ENCODE measurements around the gene OR2AT4. TPM values are rescaled to one million over a fixed set of nuclear protein-coding genes. Genes with fewer than 3 reads are reported as not detected.

The OR2AT4 gene
- total and polyA plus RNA-seq, 3 experiments from 2014 or later = not detected

DNA sequence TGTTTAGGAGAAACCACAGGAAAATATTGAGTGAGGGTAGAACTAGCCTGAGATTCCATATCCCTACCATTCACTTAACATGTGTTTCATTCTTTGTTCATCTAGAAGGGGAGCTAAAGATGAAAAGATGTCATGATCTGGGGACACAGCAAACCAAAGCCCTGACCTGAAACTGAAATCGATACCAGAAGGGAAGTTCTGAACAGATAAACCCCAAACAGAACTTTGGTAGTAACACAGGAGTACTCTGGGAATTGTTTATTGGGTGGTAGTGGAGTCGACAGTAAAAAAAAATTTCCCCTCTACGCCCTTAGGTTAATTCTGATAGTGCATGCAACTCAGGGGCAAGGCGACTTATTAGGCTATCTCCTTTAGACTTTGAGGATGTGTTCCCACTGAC, 27.2 kb downstream of the OR2AT4 start:
- Mint-ChIP-seq H3K27me3 (peaks cover 7 to 62% of the 10 kb centered on the region in 2 donors), H3K27ac (no peak overlapping the region), H3K4me1 (no peaks in the 10 kb centered on the region), H3K36me3 (no peaks in the 10 kb centered on the region), H3K9me3 (peaks cover 0 to 5% (median 0%) of the 10 kb centered on the region in 5 donors), H3K4me3 (no peak overlapping the region)
- Histone ChIP-seq H3K9me3 (ENCODE audit: low read length) (no peaks in the 10 kb centered on the region), H3K4me3 (ENCODE audit: low read length) (no peak overlapping the region), H3K36me3 (ENCODE audit: insufficient read depth, low read length) (no peaks in the 10 kb centered on the region), H3K4me1 (ENCODE audit: insufficient read depth, low read length) (no peaks in the 10 kb centered on the region), H3K27ac (ENCODE audit: low read depth, low read length) (no peak overlapping the region), H3K27me3 (ENCODE audit: insufficient read depth, low read length, poor library complexity, severe bottlenecking) (no peaks in the 10 kb centered on the region)
- ChIA-PET CTCF (no interaction called here), POLR2A (no interaction called here)
- no peak for DNase-seq

DNA sequence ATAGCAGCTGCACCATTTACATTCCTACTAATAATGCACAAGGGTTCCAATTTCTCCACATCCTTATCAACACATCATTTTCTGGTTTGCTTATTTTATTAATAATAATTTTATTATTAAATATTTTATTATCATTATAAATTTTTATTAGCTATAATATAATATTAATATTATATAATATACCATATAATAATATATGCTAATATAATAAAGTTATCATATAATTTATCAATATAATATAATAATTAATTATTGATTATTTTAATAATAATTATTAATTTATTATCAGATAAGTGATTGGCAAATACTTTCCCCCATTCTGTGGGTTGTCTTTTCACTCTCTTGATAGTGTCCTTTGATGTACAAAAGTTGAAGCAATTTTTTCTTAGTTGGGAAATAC, 27.7 kb downstream of the OR2AT4 start:
- Histone ChIP-seq H3K4me1 (ENCODE audit: insufficient read depth, low read length) (no peaks in the 10 kb centered on the region), H3K36me3 (ENCODE audit: insufficient read depth, low read length) (no peaks in the 10 kb centered on the region), H3K9me3 (ENCODE audit: low read length) (no peaks in the 10 kb centered on the region), H3K27ac (ENCODE audit: low read depth, low read length) (no peak overlapping the region), H3K27me3 (ENCODE audit: insufficient read depth, low read length, poor library complexity, severe bottlenecking) (no peaks in the 10 kb centered on the region), H3K4me3 (ENCODE audit: low read length) (no peak overlapping the region)
- Mint-ChIP-seq H3K4me1 (no peaks in the 10 kb centered on the region), H3K36me3 (no peaks in the 10 kb centered on the region), H3K27me3 (peaks cover 5 to 63% of the 10 kb centered on the region in 2 donors), H3K4me3 (no peak overlapping the region), H3K27ac (no peak overlapping the region), H3K9me3 (peaks cover 0 to 5% (median 0%) of the 10 kb centered on the region in 5 donors)
- ChIA-PET POLR2A (no interaction called here), CTCF (no interaction called here)
- DNase-seq = no peak

DNA sequence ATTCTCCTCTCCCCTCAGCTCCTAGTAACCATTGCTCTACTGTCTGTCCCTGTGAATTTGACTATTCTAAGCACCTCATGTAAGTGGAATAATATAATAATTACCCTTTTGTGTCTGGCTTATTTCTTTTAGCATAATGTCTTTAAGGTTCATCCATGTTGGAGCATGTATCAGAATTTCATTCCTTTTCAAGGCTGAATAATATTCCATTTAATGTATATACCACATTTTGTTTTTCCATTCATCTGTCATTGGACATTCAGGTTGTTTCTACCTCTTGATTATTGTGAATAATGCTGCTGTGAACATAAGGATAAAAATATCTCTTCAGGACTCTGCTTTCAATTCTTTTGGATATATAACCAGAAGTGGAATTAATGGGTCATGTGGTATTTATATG, 28.1 kb downstream of the OR2AT4 start:
- ChIA-PET POLR2A (no interaction called here), CTCF (no interaction called here)
- Histone ChIP-seq H3K4me1 (ENCODE audit: insufficient read depth, low read length) (no peaks in the 10 kb centered on the region), H3K27me3 (ENCODE audit: insufficient read depth, low read length, poor library complexity, severe bottlenecking) (no peaks in the 10 kb centered on the region), H3K36me3 (ENCODE audit: insufficient read depth, low read length) (no peaks in the 10 kb centered on the region), H3K4me3 (ENCODE audit: low read length) (no peak overlapping the region), H3K27ac (ENCODE audit: low read depth, low read length) (no peak overlapping the region), H3K9me3 (ENCODE audit: low read length) (no peaks in the 10 kb centered on the region)
- Mint-ChIP-seq H3K9me3 (peaks cover 0 to 5% (median 0%) of the 10 kb centered on the region in 5 donors), H3K4me1 (no peaks in the 10 kb centered on the region), H3K4me3 (no peak overlapping the region), H3K27me3 (peaks cover 5 to 67% of the 10 kb centered on the region in 2 donors), H3K36me3 (no peaks in the 10 kb centered on the region), H3K27ac (no peak overlapping the region)
- DNase-seq = no peak

DNA sequence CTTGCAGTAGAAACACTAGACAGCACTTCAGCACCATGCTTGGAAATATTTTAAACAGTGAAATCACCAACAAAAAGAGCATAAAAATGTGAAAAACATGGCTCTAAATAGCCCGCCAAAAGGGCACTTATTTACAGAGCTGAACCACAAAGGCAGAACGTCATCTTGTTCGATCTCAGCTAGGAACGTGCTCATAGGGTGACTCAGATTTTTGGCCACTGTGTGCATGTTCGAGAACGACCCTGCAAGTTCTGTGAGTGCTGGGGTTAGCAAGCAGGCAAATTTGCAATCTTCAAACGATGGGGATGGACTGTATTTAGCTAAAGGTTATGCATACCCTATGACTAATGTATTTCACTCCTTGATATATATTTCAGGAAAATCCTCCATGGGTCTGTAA, 30.6 kb downstream of the OR2AT4 start:
- Mint-ChIP-seq H3K27me3 (peaks cover 10 to 65% of the 10 kb centered on the region in 2 donors), H3K36me3 (no peaks in the 10 kb centered on the region), H3K9me3 (peaks cover 0 to 5% (median 2%) of the 10 kb centered on the region in 5 donors), H3K4me1 (no peaks in the 10 kb centered on the region), H3K27ac (no peak overlapping the region), H3K4me3 (no peak overlapping the region)
- H3K4me3 ChIP-seq (ENCODE audit: low read length) = no peak overlapping the region
- DNase-seq = no peak
- CTCF ChIA-PET = interaction anchor here (0.7 to 1.2 kb wide), 2 partner anchors 10 to 44 kb away, joined by 3 read pairs; no protein-coding TSS in a partner anchor
- POLR2A ChIA-PET = no interaction called here
- no peaks in the 10 kb centered on the region for H3K4me1 ChIP-seq (ENCODE audit: insufficient read depth, low read length)
- H3K27me3 ChIP-seq (ENCODE audit: insufficient read depth, low read length, poor library complexity, severe bottlenecking) = no peaks in the 10 kb centered on the region
- no peaks in the 10 kb centered on the region for H3K9me3 ChIP-seq (ENCODE audit: low read length)
- no peaks in the 10 kb centered on the region for H3K36me3 ChIP-seq (ENCODE audit: insufficient read depth, low read length)
- H3K27ac ChIP-seq (ENCODE audit: low read depth, low read length) = no peak overlapping the region

DNA sequence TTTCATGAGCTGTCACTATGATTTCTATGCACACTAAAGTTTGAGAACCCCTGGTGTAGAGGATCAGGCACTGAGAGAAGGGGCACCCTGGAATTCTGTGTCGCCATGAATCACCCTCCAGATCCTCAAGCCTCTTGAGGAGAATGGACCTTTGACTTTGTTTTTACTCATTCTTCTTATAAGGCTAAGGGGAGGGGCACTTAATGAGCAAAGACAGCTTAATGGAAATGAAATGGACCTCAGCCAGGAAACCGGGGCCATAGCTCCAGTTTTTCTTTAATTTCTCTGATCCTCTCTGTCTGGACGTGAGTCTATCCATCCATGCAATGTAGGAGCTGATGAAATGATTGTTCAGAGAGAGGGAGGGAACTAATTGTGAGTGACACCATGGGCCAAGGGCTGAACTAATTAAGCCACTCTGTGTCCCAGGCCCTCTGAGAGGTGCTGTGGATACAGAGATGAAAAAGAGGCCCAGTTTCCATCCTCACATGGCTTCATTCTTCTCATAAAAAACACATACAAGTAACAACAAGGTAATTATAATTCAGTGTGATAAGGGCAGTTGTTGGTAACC, 32.8 kb downstream of the OR2AT4 start:
- Mint-ChIP-seq H3K27ac (no peak overlapping the region), H3K4me3 (no peak overlapping the region), H3K4me1 (no peaks in the 10 kb centered on the region), H3K27me3 (peaks cover 16 to 55% of the 10 kb centered on the region in 2 donors), H3K9me3 (peaks cover 0 to 6% (median 2%) of the 10 kb centered on the region in 5 donors), H3K36me3 (no peaks in the 10 kb centered on the region)
- H3K4me1 ChIP-seq (ENCODE audit: insufficient read depth, low read length) = no peaks in the 10 kb centered on the region
- H3K4me3 ChIP-seq (ENCODE audit: low read length) = no peak overlapping the region
- H3K27me3 ChIP-seq (ENCODE audit: insufficient read depth, low read length, poor library complexity, severe bottlenecking) = no peaks in the 10 kb centered on the region
- H3K9me3 ChIP-seq (ENCODE audit: low read length) = no peaks in the 10 kb centered on the region
- POLR2A ChIA-PET = no interaction called here
- no peak for DNase-seq
- H3K36me3 ChIP-seq (ENCODE audit: insufficient read depth, low read length) = no peaks in the 10 kb centered on the region
- CTCF ChIA-PET = interaction anchor here (1.4 kb wide), 1 partner anchor 77 kb away, joined by 4 read pairs; no protein-coding TSS in a partner anchor
- H3K27ac ChIP-seq (ENCODE audit: low read depth, low read length) = no peak overlapping the region

DNA sequence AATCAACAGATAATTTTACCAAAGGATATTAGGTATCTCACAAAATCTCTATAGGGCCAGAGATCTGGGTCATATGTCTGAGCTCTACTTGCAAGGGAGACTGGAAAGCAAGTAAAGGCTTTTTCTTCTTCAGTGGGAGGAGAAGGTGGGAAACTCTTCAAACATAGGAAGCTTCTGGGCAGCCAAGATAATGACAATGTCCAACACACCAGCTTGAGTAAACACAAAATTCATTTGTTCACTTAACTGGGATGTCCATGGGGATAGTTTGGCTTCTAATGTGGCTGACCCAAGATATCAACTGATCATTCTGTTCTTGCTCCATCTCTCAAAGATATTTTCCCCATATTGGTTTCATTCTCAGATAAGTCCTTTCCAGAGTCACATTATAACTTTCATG, 37.4 kb downstream of the OR2AT4 start:
- no peaks in the 10 kb centered on the region for H3K36me3 ChIP-seq (ENCODE audit: insufficient read depth, low read length)
- Mint-ChIP-seq H3K4me3 (no peak overlapping the region), H3K4me1 (no peaks in the 10 kb centered on the region), H3K27ac (no peak overlapping the region), H3K9me3 (peaks cover 0 to 8% (median under 1%) of the 10 kb centered on the region in 5 donors), H3K27me3 (peaks cover 15 to 34% of the 10 kb centered on the region in 2 donors), H3K36me3 (peaks cover 0 to 7% (median 0%) of the 10 kb centered on the region in 3 donors)
- no peaks in the 10 kb centered on the region for H3K4me1 ChIP-seq (ENCODE audit: insufficient read depth, low read length)
- no peak overlapping the region for H3K27ac ChIP-seq (ENCODE audit: low read depth, low read length)
- ChIA-PET POLR2A (no interaction called here), CTCF (no interaction called here)
- no peak overlapping the region for H3K4me3 ChIP-seq (ENCODE audit: low read length)
- peaks cover 3% of the 10 kb centered on the region for H3K27me3 ChIP-seq (ENCODE audit: insufficient read depth, low read length, poor library complexity, severe bottlenecking)
- H3K9me3 ChIP-seq (ENCODE audit: low read length) = no peaks in the 10 kb centered on the region
- DNase-seq = no peak

DNA sequence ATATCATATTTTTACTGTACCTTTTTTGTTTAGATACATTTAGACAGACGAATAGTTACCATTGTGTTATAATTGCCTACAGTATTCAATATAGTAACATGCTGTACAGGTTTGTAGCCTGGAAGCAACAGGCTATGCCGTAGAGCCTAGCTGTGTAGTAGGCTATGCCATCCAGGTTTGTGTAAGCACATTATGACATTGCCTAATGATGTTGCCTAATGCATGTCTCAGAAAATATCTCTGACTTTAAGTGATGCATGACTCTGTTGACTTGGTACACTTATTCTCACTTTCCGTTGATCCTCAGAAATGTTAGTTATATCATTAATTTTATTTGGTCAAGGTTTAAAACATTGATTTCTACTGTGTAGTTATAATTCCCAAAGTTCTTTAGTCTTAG, 39.9 kb downstream of the OR2AT4 start:
- Mint-ChIP-seq H3K4me3 (no peak overlapping the region), H3K36me3 (peaks cover 0 to 21% (median 0%) of the 10 kb centered on the region in 3 donors), H3K27ac (no peak overlapping the region), H3K4me1 (no peaks in the 10 kb centered on the region), H3K9me3 (peaks cover 9 to 16% (median 10%) of the 10 kb centered on the region in 5 donors), H3K27me3 (peaks cover 20 to 35% of the 10 kb centered on the region in 2 donors)
- ChIA-PET CTCF (interaction anchor here (0.8 to 2.1 kb wide), 3 partner anchors 9 to 148 kb away, joined by 3 to 5 read pairs (median 3); no protein-coding TSS in a partner anchor), POLR2A (interaction anchor here (0.5 kb wide), 1 partner anchor 15 kb away, joined by 3 read pairs; no protein-coding TSS in a partner anchor)
- DNase-seq = no peak
- no peak overlapping the region for H3K4me3 ChIP-seq (ENCODE audit: low read length)
- H3K36me3 ChIP-seq (ENCODE audit: insufficient read depth, low read length) = no peaks in the 10 kb centered on the region
- H3K4me1 ChIP-seq (ENCODE audit: insufficient read depth, low read length) = no peaks in the 10 kb centered on the region
- no peaks in the 10 kb centered on the region for H3K9me3 ChIP-seq (ENCODE audit: low read length)
- no peak overlapping the region for H3K27ac ChIP-seq (ENCODE audit: low read depth, low read length)
- peaks cover 3% of the 10 kb centered on the region for H3K27me3 ChIP-seq (ENCODE audit: insufficient read depth, low read length, poor library complexity, severe bottlenecking)

DNA sequence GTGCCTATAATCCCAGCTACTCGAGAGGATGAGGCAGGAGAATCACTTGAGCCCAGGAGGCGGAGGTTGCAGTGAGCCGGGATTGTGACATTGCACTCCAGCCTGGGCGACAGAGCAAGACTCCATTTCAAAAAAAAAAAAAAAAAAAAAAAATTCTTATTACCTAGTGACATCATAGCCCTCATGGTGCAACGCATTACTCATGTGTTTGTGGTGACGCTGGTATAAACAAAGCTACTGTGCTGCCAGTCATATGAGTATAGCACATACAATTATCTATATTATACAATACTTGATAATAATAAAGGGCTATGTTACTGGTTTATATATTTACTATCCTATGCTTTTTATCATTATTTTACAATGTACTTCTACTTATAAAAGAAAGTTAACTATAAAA, 41.2 kb downstream of the OR2AT4 start:
- no peak overlapping the region for H3K27ac Mint-ChIP-seq
- H3K36me3 Mint-ChIP-seq = peaks cover 0 to 21% (median 0%) of the 10 kb centered on the region in 3 donors
- no peak overlapping the region for H3K4me3 Mint-ChIP-seq
- Histone ChIP-seq H3K36me3 (ENCODE audit: insufficient read depth, low read length) (no peaks in the 10 kb centered on the region), H3K4me3 (ENCODE audit: low read length) (no peak overlapping the region), H3K4me1 (ENCODE audit: insufficient read depth, low read length) (no peaks in the 10 kb centered on the region), H3K9me3 (ENCODE audit: low read length) (no peaks in the 10 kb centered on the region), H3K27ac (ENCODE audit: low read depth, low read length) (no peak overlapping the region), H3K27me3 (ENCODE audit: insufficient read depth, low read length, poor library complexity, severe bottlenecking) (peaks cover 3% of the 10 kb centered on the region)
- POLR2A ChIA-PET = no interaction called here
- CTCF ChIA-PET = interaction anchor here (0.9 to 2.1 kb wide), 2 partner anchors 18 to 33 kb away, joined by 3 to 5 read pairs; no protein-coding TSS in a partner anchor
- peaks cover 18 to 32% of the 10 kb centered on the region in 2 donors for H3K27me3 Mint-ChIP-seq
- H3K9me3 Mint-ChIP-seq = peaks cover 9 to 16% (median 10%) of the 10 kb centered on the region in 5 donors
- no peak for DNase-seq
- H3K4me1 Mint-ChIP-seq = no peaks in the 10 kb centered on the region
